ENCODE results near the gene PRDM11.

DNA sequence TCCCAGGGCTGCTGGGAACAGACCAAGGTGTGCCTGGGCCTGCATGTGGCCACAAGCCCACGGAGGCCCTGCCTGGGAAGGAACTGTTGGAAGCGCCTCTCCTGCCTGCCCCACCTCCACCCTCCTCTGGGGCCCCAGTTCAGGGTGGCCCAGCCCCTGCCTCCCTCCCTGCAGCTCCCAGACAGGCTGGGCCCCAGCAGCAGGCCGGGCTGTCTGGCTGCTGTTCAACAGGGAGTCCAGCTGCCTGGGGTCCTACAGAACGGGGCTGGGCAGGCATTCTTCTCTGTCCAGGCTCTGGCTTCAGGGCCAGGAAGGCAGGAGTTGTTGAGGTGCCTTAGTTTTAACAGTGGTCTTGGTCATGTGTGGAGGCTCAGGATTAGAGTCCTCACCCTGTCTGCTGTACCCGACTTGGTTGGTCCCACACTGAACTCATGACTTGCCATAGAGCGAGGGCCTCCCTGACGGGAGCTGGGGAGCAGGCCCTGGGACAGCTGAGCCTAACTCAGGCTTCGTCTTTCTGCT is 11.8 kb downstream of the PRDM11 start:
- TF ChIP-seq, protein P1, sequence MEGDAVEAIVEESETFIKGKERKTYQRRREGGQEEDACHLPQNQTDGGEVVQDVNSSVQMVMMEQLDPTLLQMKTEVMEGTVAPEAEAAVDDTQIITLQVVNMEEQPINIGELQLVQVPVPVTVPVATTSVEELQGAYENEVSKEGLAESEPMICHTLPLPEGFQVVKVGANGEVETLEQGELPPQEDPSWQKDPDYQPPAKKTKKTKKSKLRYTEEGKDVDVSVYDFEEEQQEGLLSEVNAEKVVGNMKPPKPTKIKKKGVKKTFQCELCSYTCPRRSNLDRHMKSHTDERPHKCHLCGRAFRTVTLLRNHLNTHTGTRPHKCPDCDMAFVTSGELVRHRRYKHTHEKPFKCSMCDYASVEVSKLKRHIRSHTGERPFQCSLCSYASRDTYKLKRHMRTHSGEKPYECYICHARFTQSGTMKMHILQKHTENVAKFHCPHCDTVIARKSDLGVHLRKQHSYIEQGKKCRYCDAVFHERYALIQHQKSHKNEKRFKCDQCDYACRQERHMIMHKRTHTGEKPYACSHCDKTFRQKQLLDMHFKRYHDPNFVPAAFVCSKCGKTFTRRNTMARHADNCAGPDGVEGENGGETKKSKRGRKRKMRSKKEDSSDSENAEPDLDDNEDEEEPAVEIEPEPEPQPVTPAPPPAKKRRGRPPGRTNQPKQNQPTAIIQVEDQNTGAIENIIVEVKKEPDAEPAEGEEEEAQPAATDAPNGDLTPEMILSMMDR (IDR thresholded peaks at IDR 0.05; ENCODE audit: control extremely low read depth in 1 of 3, insufficient read depth in 1 of 3, low read depth in 1 of 3, low read length in 3 of 3) = no peak
- no peak for TF ChIP-seq GABPA (IDR thresholded peaks at IDR 0.05; ENCODE audit: borderline replicate concordance, insufficient read depth, low read length)

Measured in H1 (cell line).